WERI-Rb-1 (cell line): ENCODE measurements around the gene RAB4A.

ENCODE experiments used
- DNase-seq: peaks from one replicate; pipeline ENCODE4 v3.0.0-alpha.2; 2020
- H3K27ac ChIP-seq: fragments of 250-450 bp; sonication (Bioruptor Pico); 2 replicates; pipeline ENCODE4 v1.5.1; 2020; ENCODE audit warnings: mild to moderate bottlenecking, moderate library complexity
- H3K27me3 ChIP-seq: fragments of 250-450 bp; sonication (Bioruptor Pico); 2 replicates; pipeline ENCODE4 v1.5.1; 2021; ENCODE audit warnings: mild to moderate bottlenecking, low read depth, moderate library complexity; ENCODE audit not compliant: insufficient read depth, severe bottlenecking
- H3K36me3 ChIP-seq: fragments of 250-450 bp; sonication (Bioruptor Pico); 2 replicates; pipeline ENCODE4 v1.5.1; 2020; ENCODE audit warnings: mild to moderate bottlenecking, moderate library complexity
- H3K4me3 ChIP-seq: 2 replicates; pipeline ENCODE4 v1.5.1; 2011; ENCODE audit warnings: low read depth, mild to moderate bottlenecking, control low read depth, low read length
- H3K9me3 ChIP-seq: fragments of 250-450 bp; sonication (Bioruptor Pico); 2 replicates; pipeline ENCODE4 v1.5.1; 2021; ENCODE audit warnings: mild to moderate bottlenecking, moderate library complexity; ENCODE audit not compliant: severe bottlenecking
- CTCF ChIP-seq: IDR thresholded peaks from 2 replicates; pipeline ENCODE4 v1.5.1; 2011; ENCODE audit warnings: low read depth, mild to moderate bottlenecking, control low read depth, inconsistent platforms, low read length

RAB4A gene

GRCh38 chr1:229298420-229298819 lies 27.5 kb downstream of the RAB4A start:
- H3K36me3 ChIP-seq = peaks cover 4% of the 10 kb centered on the region; the same call in 1 of the 2 replicates
- H3K9me3 ChIP-seq = no peaks in the 10 kb centered on the region
- no peak overlapping the region for H3K27ac ChIP-seq
- H3K27me3 ChIP-seq = no peaks in the 10 kb centered on the region
- no peak overlapping the region for H3K4me3 ChIP-seq
- DNase-seq = no peak
- no peak for TF ChIP-seq CTCF

DNA sequence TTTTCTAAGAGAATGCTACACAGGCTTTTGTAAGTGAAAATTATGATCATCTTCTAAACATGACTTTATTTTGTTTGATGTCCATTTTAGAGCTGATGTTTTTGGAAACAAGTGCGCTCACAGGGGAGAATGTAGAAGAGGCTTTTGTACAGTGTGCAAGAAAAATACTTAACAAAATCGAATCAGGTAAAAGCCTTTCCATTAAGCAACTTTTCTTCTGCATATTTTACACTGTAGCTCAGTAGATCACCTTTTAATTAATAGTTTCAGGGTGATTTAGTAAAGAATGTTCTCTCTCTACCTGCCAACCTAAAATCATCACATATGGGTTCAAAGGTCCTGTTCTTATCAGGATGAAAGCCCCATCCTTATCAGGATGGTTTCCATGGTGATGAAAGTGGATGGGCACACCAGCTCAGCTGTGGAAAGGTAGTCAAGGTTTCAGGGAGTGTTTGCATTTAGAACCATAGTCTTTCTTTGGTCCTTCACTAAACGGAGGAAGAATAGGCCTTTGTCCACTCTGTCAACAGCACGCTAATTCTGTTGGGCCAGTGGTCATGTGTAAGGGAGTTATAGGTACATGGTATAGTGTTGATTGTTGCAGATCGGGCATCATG lies 28.1 kb downstream of the RAB4A start:
- Histone ChIP-seq H3K27me3 (no peaks in the 10 kb centered on the region), H3K9me3 (no peaks in the 10 kb centered on the region), H3K36me3 (peaks cover 4% of the 10 kb centered on the region; the same call in 1 of the 2 replicates), H3K4me3 (no peak overlapping the region), H3K27ac (no peak overlapping the region)
- TF ChIP-seq CTCF = no peak
- DNase-seq = no peak

GRCh38 chr1:229300099-229300757 lies 29.3 kb downstream of the RAB4A start:
- no peak for TF ChIP-seq CTCF
- Histone ChIP-seq H3K9me3 (no peaks in the 10 kb centered on the region), H3K4me3 (no peak overlapping the region), H3K27me3 (no peaks in the 10 kb centered on the region), H3K36me3 (peaks cover 4% of the 10 kb centered on the region; the same call in 1 of the 2 replicates), H3K27ac (no peak overlapping the region)
- no peak for DNase-seq

DNA sequence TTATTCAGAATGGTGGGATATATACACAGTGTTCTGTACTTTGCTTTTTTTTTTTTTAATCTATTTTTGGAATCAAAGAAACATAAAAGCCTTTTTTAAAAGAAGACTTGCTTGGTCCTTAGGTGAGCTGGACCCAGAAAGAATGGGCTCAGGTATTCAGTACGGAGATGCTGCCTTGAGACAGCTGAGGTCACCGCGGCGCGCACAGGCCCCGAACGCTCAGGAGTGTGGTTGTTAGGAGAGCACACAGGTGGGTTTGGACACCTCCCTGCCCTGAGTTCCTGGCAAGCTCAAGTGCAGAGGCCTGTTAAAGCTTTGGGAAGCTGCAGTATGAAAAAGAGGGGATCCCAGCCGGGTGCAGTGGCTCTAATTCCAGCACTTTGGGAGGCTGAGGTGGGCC lies 31.8 kb downstream of the RAB4A start:
- TF ChIP-seq CTCF = no peak
- DNase-seq = no peak
- Histone ChIP-seq H3K27ac (no peak overlapping the region), H3K36me3 (peaks cover 4% of the 10 kb centered on the region; the same call in 1 of the 2 replicates), H3K4me3 (no peak overlapping the region), H3K9me3 (no peaks in the 10 kb centered on the region), H3K27me3 (no peaks in the 10 kb centered on the region)

- Histone ChIP-seq H3K27ac (no peak overlapping the region), H3K27me3 (no peaks in the 10 kb centered on the region), H3K4me3 (no peak overlapping the region), H3K36me3 (peaks cover 4% of the 10 kb centered on the region; the same call in 1 of the 2 replicates), H3K9me3 (no peaks in the 10 kb centered on the region)
- no peak for TF ChIP-seq CTCF
- DNase-seq = no peak
Observed at GRCh38 chr1:229303855-229304254, 32.9 kb downstream of the RAB4A start.
